ENCODE results near the gene ATXN7L1. TPM values are rescaled to one million over a fixed set of nuclear protein-coding genes. Genes with fewer than 3 reads are reported as not detected.

The ATXN7L1 gene
- total RNA-seq, 1 experiment from 2014 or later, result 38.5 TPM

- ATAC-seq (no peak), DNase-seq (ENCODE audit: low spot score) (no peak)
- H3K4me1 Mint-ChIP-seq, result peaks cover 10% of the 10 kb centered on the region
- H3K4me3 Mint-ChIP-seq, result no peak overlapping the region
- ChIA-PET CTCF (interaction anchor here (0.7 to 1.1 kb wide), 3 partner anchors 51 to 440 kb away, joined by 3 to 4 read pairs (median 3); no protein-coding TSS in a partner anchor), POLR2A (interaction anchor here (0.6 kb wide), 1 partner anchor 109 kb away, joined by 3 read pairs; no protein-coding TSS in a partner anchor)
- H3K27me3 Mint-ChIP-seq (ENCODE audit: low read depth), result peaks cover 23% of the 10 kb centered on the region
- TF ChIP-seq FOXP1 (CRISPR knock-in tag; IDR thresholded peaks at IDR 0.05; ENCODE audit: borderline replicate concordance) (no peak), MXD4 (CRISPR knock-in tag; IDR thresholded peaks at IDR 0.05; ENCODE audit: borderline replicate concordance) (no peak)
- TF ChIP-seq, protein P1, sequence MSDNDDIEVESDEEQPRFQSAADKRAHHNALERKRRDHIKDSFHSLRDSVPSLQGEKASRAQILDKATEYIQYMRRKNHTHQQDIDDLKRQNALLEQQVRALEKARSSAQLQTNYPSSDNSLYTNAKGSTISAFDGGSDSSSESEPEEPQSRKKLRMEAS (CRISPR knock-in tag; IDR thresholded peaks at IDR 0.05), result no peak
- H3K27ac Mint-ChIP-seq, result no peak overlapping the region
- H3K9me3 Mint-ChIP-seq, result peaks cover 43% of the 10 kb centered on the region
- H3K36me3 Mint-ChIP-seq, result peaks cover 54% of the 10 kb centered on the region
These were observed 162.6 kb downstream of the ATXN7L1 start for GRCh38 chr7:105713488-105714465.

- no peak overlapping the region for H3K4me3 Mint-ChIP-seq
- POLR2A ChIA-PET, result no interaction called here
- H3K36me3 Mint-ChIP-seq, result peaks cover 56% of the 10 kb centered on the region
- peaks cover 23% of the 10 kb centered on the region for H3K27me3 Mint-ChIP-seq (ENCODE audit: low read depth)
- no peak for ATAC-seq
- CTCF ChIA-PET, result no interaction called here
- TF ChIP-seq MXD4 (CRISPR knock-in tag; IDR thresholded peaks at IDR 0.05; ENCODE audit: borderline replicate concordance), result no peak
- TF ChIP-seq JAZF1 (CRISPR knock-in tag; IDR thresholded peaks at IDR 0.05), result no peak
- TF ChIP-seq, protein P2, sequence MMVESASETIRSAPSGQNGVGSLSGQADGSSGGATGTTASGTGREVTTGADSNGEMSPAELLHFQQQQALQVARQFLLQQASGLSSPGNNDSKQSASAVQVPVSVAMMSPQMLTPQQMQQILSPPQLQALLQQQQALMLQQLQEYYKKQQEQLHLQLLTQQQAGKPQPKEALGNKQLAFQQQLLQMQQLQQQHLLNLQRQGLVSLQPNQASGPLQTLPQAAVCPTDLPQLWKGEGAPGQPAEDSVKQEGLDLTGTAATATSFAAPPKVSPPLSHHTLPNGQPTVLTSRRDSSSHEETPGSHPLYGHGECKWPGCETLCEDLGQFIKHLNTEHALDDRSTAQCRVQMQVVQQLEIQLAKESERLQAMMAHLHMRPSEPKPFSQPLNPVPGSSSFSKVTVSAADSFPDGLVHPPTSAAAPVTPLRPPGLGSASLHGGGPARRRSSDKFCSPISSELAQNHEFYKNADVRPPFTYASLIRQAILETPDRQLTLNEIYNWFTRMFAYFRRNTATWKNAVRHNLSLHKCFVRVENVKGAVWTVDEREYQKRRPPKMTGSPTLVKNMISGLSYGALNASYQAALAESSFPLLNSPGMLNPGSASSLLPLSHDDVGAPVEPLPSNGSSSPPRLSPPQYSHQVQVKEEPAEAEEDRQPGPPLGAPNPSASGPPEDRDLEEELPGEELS (CRISPR knock-in tag; IDR thresholded peaks at IDR 0.05), result no peak
- TF ChIP-seq CDX4 (CRISPR knock-in tag; IDR thresholded peaks at IDR 0.05; ENCODE audit: borderline replicate concordance), result no peak
- TF ChIP-seq, protein P3, sequence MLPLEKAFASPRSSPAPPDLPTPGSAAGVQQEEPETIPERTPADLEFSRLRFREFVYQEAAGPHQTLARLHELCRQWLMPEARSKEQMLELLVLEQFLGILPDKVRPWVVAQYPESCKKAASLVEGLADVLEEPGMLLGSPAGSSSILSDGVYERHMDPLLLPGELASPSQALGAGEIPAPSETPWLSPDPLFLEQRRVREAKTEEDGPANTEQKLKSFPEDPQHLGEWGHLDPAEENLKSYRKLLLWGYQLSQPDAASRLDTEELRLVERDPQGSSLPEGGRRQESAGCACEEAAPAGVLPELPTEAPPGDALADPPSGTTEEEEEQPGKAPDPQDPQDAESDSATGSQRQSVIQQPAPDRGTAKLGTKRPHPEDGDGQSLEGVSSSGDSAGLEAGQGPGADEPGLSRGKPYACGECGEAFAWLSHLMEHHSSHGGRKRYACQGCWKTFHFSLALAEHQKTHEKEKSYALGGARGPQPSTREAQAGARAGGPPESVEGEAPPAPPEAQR (CRISPR knock-in tag; IDR thresholded peaks at IDR 0.05), result no peak
- TF ChIP-seq ZNF219 (CRISPR knock-in tag; IDR thresholded peaks at IDR 0.05; ENCODE audit: borderline replicate concordance), result no peak
- no peak for TF ChIP-seq EMX1 (CRISPR knock-in tag; IDR thresholded peaks at IDR 0.05)
- H3K4me1 Mint-ChIP-seq, result peaks cover 3% of the 10 kb centered on the region
- DNase-seq (ENCODE audit: low spot score), result no peak
- no peak overlapping the region for H3K27ac Mint-ChIP-seq
- H3K9me3 Mint-ChIP-seq, result peaks cover 43% of the 10 kb centered on the region
These were observed 163.5 kb downstream of the ATXN7L1 start for GRCh38 chr7:105712877-105713276.

- Mint-ChIP-seq H3K36me3 (peaks cover 62% of the 10 kb centered on the region), H3K27ac (no peak overlapping the region), H3K27me3 (ENCODE audit: low read depth) (peaks cover 23% of the 10 kb centered on the region), H3K4me3 (no peak overlapping the region), H3K9me3 (peaks cover 43% of the 10 kb centered on the region), H3K4me1 (peaks cover 12% of the 10 kb centered on the region)
- ChIA-PET CTCF (no interaction called here), POLR2A (no interaction called here)
- ATAC-seq (no peak), DNase-seq (ENCODE audit: low spot score) (no peak)
- TF ChIP-seq, protein P4, sequence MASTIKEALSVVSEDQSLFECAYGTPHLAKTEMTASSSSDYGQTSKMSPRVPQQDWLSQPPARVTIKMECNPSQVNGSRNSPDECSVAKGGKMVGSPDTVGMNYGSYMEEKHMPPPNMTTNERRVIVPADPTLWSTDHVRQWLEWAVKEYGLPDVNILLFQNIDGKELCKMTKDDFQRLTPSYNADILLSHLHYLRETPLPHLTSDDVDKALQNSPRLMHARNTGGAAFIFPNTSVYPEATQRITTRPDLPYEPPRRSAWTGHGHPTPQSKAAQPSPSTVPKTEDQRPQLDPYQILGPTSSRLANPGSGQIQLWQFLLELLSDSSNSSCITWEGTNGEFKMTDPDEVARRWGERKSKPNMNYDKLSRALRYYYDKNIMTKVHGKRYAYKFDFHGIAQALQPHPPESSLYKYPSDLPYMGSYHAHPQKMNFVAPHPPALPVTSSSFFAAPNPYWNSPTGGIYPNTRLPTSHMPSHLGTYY (CRISPR knock-in tag; IDR thresholded peaks at IDR 0.05), result no peak
- TF ChIP-seq ZNF425 (CRISPR knock-in tag; conservative IDR thresholded peaks at IDR 0.05) (no peak), NR2C2 (CRISPR knock-in tag; IDR thresholded peaks at IDR 0.05) (no peak), ZNF317 (CRISPR knock-in tag; IDR thresholded peaks at IDR 0.05; ENCODE audit: borderline replicate concordance, low read depth) (no peak), NFYB (CRISPR knock-in tag; conservative IDR thresholded peaks at IDR 0.05; ENCODE audit: low read depth) (no peak), IRF2 (CRISPR knock-in tag; IDR thresholded peaks at IDR 0.05; ENCODE audit: borderline replicate concordance, low read depth) (no peak), CDX4 (CRISPR knock-in tag; IDR thresholded peaks at IDR 0.05; ENCODE audit: borderline replicate concordance) (no peak), TEAD4 (CRISPR knock-in tag; IDR thresholded peaks at IDR 0.05) (no peak), ZNF263 (CRISPR knock-in tag; IDR thresholded peaks at IDR 0.05; ENCODE audit: low read depth) (no peak)
- TF ChIP-seq, protein P5, sequence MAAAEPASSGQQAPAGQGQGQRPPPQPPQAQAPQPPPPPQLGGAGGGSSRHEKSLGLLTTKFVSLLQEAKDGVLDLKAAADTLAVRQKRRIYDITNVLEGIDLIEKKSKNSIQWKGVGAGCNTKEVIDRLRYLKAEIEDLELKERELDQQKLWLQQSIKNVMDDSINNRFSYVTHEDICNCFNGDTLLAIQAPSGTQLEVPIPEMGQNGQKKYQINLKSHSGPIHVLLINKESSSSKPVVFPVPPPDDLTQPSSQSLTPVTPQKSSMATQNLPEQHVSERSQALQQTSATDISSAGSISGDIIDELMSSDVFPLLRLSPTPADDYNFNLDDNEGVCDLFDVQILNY (CRISPR knock-in tag; IDR thresholded peaks at IDR 0.05), result no peak
These were observed 164.5 kb downstream of the ATXN7L1 start for GRCh38 chr7:105711726-105712402.
